Activated CD8-positive, alpha-beta memory T cell treated with anti-CD3 and anti-CD28 coated beads, Interleukin-2, amount 50 U/mL, for 1 hour (primary cell): ENCODE measurements around the gene CNST.
"Not testable (repeated sequence)": the region's sequence is repeated elsewhere in the genome, so short reads cannot be mapped to it uniquely, and the experiment has no call there.

Source experiments
- DNase-seq: peaks from one replicate; pipeline ENCODE4 v3.0.0-alpha.2; 2020; ENCODE audit errors: extremely low read depth

The CNST gene

DNA sequence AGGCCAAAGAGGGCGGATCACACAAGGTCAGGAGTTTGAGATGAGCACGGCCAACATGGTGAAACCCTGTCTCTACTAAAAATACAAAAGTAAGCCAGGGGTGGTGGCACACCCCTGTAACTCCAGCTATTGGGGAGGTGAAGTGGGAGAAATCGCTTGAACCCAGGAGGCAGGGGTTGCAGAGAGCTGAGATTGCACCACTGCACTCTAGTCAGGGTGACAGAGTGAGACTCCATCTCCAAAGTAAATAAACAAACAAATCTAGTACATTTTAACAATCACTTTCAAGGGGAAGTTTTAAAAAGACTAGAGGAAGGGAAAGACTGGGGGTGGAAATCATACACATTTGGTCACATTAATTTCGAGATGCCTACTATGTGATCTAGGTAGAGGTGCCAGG, 6.9 kb upstream of the CNST start:
- no peak for DNase-seq

GRCh38 chr1:246560833-246561232, 5.4 kb upstream of the CNST start:
- not testable (repeated sequence) for DNase-seq

GRCh38 chr1:246564839-246565750, 1.2 kb upstream of the CNST start:
- DNase-seq: no peak

GRCh38 chr1:246565751-246566127, 517 bp upstream of the CNST start:
- no peak for DNase-seq

GRCh38 chr1:246566813-246567645, 773 bp downstream of the CNST start:
- no peak for DNase-seq

DNA sequence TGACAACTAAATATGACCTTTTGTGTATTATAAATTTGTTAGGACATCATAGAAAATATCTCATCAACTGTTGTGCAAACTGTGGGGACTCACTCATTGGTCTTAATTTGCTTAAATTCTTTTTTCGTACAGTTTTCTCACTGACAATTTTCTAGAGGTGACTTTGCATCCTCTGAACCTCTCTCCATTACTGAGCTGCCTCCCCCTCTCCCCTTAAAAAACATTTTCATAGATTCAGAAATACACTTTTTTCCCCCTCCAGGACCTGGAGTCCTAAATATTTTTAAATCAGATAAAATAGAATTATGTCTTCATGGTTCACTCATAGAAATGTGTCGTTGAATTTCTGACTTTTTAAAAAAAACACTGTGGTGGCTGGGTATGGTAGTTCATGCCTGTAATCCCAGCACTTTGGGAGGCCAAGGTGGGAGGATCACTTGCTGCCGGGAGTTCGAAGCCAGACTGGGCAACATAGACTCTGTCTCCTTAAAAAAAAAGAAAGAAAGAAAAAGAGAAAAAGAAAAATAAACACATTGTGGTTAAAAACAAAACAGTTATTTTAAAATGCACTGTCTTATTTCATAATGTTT, 1.5 kb downstream of the CNST start:
- no peak for DNase-seq

DNA sequence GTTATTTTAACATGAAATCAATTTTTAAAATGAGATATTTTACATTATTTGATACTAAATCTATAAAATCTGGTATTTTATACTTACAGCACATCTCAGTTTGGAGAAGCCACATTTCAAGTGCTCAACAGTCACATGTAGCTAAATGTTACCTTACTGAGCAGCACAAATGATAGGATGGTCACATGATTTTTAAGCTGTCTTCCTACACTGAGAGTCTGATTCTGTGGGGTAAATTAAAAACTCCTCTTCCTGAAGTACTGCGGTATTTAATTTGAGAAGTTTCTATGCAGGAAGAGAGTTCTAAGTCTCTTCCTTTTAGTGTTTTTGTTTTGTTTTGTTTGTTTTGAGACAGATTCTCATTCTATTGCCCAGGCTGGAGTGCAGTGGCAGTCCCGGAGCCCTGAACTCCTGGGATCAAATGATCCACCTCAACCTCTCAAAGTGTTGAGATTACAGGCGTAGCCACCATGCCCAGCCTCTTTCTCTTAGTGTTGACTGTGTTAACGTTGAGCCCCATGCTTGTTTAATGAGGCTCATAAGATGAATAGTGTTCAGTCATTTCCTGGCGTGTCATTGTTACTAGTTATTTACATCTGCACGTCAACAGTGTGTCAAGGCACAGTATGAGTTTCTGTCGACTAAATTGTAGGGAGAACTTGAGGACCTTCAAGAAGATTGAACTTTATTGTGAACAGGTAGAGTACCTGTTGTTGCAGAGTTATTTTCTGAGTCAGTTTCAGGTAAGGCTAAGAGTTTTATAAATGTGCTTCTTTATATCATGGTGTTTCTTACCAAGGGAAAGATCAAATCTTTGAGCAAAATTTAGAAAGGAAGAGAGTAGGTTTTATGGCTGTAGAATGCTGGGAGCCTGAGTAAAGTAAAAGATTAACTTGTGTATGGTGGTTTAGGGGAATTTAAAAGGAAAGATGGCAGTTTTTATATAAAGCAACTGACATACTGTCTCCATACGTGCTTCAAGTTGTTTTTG, 3.3 kb downstream of the CNST start:
- DNase-seq: no peak

DNA sequence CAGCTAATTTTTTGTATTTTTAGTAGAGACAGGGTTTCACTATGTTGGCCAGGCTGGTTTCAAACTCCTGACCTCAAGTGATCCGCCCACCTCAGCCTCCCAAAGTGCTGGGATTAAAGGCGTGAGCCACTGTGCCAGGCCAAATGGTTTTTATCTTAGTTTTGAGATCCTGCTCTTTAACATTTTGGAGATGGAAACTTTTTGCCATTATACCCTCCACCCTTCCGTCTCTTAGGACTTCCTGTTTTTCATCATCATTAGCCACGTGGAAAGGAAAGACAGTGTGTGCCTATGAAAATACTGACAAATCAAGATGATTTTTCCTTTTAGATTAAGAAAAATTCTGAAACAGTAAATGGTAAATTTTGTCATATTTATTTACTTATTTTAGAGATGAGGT, 5.1 kb downstream of the CNST start:
- DNase-seq: not testable (repeated sequence)

DNA sequence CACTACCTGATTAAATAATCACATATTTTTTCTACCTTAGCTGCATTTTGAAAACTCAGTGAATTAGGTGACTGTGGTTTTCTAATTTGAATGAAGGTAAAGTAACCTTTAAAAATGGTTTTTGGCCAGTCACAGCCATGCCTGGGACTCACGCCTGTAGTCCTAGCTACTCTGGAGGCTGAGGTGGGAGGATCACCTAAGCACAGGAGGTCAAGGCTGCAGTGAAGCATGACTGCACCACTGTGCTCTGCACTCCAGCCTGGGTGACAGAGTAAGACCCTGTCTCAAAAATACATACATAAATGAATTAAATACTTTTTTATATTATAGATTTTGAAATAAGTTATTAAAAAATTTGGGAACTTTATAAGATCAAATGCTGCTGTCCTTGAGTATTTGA, 5.7 kb downstream of the CNST start:
- DNase-seq: no peak

GRCh38 chr1:246572785-246573184, 6.5 kb downstream of the CNST start:
- DNase-seq: no peak

DNA sequence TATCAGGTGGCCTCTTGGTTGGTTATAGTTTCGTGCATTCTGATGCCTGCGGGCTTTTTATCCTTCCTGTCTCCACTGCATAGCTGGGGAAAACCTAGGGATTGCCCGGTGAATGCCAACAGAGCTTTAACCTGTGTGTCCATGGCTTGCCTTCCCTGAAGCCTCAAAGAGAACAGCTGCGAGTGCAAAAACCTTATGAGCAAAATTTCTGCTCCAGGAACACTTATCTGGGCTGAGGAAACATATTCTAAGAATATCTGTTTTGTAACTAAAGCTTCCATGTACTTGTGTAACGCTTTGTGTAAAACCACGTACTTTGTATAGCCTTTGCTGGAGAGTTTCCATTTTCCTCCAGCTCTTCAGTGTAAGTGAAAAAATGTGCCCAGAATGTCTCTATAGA, 7.2 kb downstream of the CNST start:
- DNase-seq: no peak

- no peak for DNase-seq
Observed at GRCh38 chr1:246576709-246577032, 10.4 kb downstream of the CNST start.

- DNase-seq: no peak
Observed at GRCh38 chr1:246577082-246577719, 10.9 kb downstream of the CNST start.

DNA sequence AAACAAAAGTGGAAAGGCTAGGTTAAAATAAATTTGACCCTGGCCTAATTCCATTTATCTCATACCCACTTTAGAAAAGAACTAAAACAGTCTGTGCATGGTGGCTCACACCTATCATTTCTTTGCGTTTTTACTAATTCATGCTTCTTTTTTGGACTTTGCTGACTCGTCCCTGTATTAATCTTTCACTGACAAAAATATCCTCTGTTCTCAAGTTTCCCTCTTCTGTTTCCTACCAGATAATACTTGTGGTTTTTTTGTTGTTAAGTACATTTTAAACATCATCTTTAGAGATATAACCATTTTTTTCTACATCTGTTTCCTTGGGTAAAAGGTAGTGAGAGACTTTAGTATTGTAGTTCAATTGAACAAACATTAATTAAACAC, 11.5 kb downstream of the CNST start:
- no peak for DNase-seq

GRCh38 chr1:246579818-246580217, 13.6 kb downstream of the CNST start:
- no peak for DNase-seq

- no peak for DNase-seq
Observed at GRCh38 chr1:246580497-246581370, 14.5 kb downstream of the CNST start.

DNA sequence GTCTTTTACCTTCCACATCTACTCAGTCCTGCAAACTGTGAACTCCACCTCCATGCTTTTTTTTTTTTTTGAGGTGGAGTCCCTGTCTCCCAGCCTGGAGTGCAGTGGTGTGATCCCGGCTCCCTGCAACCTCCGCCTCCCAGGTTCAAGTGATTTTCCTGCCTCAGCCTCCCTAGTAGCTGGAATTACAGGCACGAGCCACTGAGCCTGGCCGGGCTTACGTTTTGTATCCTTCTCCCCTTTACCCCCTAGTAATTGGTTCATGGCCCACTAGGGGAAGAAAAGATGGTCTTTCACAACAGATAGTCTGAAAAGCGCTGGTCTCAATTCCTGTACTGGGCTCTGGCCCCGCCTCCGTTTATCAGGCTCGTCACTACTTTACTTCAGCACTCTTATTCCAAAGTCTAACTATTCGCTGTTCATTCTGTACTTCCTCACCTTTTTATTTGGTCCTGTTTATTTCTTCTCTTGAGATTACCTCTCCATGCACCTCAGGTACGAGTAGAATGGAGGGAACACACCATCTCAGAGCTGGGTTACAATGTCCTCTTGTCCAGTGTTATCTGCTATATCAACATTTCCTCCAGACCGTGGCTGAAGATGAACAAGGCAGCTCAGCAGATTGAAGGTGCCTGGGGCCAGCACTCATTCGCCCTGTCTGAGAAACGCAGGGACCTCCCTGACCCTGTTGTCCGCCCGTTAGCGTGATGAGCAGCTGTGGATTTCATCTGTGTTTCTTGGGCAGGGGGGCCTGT, 16.2 kb downstream of the CNST start:
- DNase-seq: no peak

DNA sequence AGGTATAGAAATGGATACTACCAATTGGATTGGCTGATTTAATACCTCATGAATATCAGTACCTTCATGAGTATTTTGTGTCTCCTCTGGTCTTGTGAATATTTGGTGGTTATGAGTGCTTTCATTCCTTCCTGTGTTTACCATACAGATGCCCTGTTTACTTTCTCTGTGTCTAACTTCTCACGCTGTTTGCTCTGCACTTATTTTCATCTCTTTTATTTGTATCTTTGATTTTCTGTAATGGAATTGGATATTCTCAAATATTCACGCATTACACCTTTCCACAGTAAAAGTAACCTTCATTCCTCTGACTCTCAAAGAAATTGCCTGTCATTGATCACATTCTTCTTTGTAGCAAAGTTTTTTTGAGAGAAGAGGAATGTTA, 16.8 kb downstream of the CNST start:
- no peak for DNase-seq

DNA sequence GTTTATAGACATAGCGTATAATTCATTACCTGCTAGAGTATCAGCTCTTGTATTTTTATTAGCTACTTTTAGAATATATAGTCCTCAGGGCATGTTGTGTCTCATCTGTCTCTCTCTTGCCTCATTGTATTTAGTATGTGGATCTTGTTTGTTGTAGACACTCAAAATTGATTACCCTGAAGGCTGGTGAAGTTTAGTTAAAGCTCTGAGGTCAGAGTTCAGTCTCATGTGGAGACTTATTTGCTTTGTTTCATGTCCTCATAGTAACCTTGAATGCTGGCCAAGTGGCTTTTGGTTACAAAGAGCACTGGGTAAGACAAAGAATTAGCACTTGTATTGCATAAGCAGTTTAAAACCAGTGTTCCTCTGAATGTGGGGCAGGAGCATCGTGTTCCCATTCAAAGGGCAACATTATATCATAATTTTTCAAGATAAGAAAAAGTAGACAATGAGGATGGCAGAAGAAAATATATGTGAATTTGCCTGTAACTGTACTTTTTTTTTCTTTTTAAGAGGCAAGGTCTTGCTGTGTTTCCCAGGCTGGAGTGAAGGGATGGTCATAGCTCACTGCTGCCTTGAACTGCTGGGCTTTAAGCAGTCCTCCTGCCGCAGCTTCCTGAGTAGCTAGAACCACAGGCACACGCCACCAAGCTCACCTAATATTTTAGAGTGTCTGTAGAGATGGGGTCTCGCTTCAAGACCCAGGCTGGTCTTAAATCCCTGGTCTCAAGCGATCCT, 17.4 kb downstream of the CNST start:
- DNase-seq: no peak
